RWPE2 (cell line): ENCODE measurements around the gene PLA2G2F.

ENCODE experiments used
- ATAC-seq: fragments of 200-7000 bp; cut with Tn5 transposase; 3 replicates; pipeline ENCODE4 v1.9.1; 2021; ENCODE audit warnings: low read depth
- DNase-seq: peaks from one replicate; pipeline ENCODE4 v3.0.0-alpha.2; 2020; ENCODE audit warnings: low spot score
- H3K27ac ChIP-seq: fragments of 450-650 bp; 2 replicates; pipeline ENCODE4 v1.5.1; 2017; ENCODE audit warnings: mild to moderate bottlenecking; ENCODE audit not compliant: poor library complexity, severe bottlenecking
- H3K27me3 ChIP-seq: fragments of 250-450 bp; sonication (Bioruptor Pico); 2 replicates; pipeline ENCODE4 v1.5.1; 2021; ENCODE audit warnings: mild to moderate bottlenecking, moderate library complexity; ENCODE audit not compliant: insufficient read depth, poor library complexity, severe bottlenecking
- H3K36me3 ChIP-seq: fragments of 250-450 bp; sonication (Bioruptor Pico); 2 replicates; pipeline ENCODE4 v1.5.1; 2020; ENCODE audit warnings: low read depth, mild to moderate bottlenecking, moderate library complexity
- H3K4me1 ChIP-seq: fragments of 250-450 bp; sonication (Bioruptor Pico); 2 replicates; pipeline ENCODE4 v1.5.1; 2021; ENCODE audit warnings: mild to moderate bottlenecking, moderate library complexity; ENCODE audit not compliant: insufficient read depth, poor library complexity, severe bottlenecking
- H3K4me3 ChIP-seq: fragments of 250-450 bp; sonication (Bioruptor Pico); 2 replicates; pipeline ENCODE4 v1.5.1; 2021; ENCODE audit warnings: mild to moderate bottlenecking, moderate library complexity; ENCODE audit not compliant: severe bottlenecking
- H3K9me3 ChIP-seq: fragments of 250-450 bp; sonication (Bioruptor Pico); 2 replicates; pipeline ENCODE4 v1.5.1; 2021; ENCODE audit warnings: mild to moderate bottlenecking, moderate library complexity; ENCODE audit not compliant: severe bottlenecking
- TF ChIP-seq, protein P1 (sequence below): fragments of 450-650 bp; IDR thresholded peaks from one replicate; pipeline ENCODE4 v1.5.1; 2017; ENCODE audit warnings: mild to moderate bottlenecking, moderate library complexity; ENCODE audit not compliant: poor library complexity, severe bottlenecking

Gene PLA2G2F

DNA sequence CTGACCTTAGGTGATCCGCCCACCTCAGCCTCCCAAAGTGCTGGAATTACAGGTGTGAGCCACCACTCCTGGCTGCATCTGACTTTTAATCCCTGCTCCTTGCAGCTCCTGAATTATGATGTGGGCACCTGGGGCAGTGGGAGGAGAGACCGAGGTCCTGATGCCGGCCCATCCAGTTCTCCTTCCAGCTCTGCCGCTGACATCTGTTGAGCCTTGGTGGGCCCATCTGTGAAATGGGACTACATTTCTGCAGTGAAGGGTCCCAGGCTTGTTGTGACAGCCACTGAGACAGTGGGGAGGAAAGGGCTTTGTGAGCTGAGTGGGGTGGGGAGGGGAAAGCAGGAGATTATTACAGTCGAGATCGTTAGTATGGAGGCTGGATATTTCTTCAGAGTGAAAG is 11.8 kb downstream of the PLA2G2F start:
- Histone ChIP-seq H3K4me1 (no peaks in the 10 kb centered on the region), H3K27ac (no peak overlapping the region), H3K9me3 (no peaks in the 10 kb centered on the region), H3K36me3 (no peaks in the 10 kb centered on the region), H3K4me3 (no peak overlapping the region), H3K27me3 (no peaks in the 10 kb centered on the region)
- DNase-seq: peak; percentile 11
- TF ChIP-seq, protein P1, sequence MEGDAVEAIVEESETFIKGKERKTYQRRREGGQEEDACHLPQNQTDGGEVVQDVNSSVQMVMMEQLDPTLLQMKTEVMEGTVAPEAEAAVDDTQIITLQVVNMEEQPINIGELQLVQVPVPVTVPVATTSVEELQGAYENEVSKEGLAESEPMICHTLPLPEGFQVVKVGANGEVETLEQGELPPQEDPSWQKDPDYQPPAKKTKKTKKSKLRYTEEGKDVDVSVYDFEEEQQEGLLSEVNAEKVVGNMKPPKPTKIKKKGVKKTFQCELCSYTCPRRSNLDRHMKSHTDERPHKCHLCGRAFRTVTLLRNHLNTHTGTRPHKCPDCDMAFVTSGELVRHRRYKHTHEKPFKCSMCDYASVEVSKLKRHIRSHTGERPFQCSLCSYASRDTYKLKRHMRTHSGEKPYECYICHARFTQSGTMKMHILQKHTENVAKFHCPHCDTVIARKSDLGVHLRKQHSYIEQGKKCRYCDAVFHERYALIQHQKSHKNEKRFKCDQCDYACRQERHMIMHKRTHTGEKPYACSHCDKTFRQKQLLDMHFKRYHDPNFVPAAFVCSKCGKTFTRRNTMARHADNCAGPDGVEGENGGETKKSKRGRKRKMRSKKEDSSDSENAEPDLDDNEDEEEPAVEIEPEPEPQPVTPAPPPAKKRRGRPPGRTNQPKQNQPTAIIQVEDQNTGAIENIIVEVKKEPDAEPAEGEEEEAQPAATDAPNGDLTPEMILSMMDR: no peak
- no peak for ATAC-seq

DNA sequence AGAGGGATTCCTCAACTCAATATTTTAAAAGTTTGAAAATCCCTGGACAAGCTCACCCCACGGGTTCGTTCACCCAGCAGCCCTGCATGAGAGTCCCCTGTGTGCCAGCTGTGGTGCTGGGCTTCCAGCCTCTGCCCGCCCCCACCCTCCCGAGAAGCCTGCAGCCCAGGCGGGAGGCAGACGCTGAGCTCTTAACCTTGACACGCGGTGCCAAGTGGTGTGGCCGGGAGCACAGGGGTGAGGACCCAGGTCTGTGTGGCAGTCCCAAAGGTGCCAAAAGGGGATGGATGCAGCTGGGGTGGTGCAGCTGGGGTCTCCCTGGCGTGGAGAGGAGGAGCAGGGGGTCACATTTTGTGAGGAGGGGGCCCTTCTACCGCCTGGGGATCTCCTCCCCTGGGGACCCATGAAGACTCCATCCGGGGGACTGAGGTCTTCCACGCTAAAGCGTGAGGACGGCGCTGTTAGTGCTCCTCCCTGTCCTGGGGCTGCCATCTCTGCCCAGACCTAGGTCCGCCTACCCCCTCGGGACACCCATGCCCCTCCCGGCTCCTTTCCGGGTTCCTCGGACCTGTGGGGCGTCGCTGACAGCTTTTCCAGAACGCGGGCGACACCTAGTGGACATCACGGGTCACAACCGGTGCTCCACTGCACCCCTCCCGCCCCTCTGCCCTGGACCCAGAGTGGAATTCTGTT is 12.9 kb downstream of the PLA2G2F start:
- no peak overlapping the region for H3K27ac ChIP-seq
- peak overlapping the region; percentile 4 for H3K4me3 ChIP-seq
- TF ChIP-seq, protein P1: peak; percentile 90
- no peaks in the 10 kb centered on the region for H3K4me1 ChIP-seq
- DNase-seq (no peak), ATAC-seq (peak; percentile 90)
- no peaks in the 10 kb centered on the region for H3K9me3 ChIP-seq
- H3K27me3 ChIP-seq: no peaks in the 10 kb centered on the region
- no peaks in the 10 kb centered on the region for H3K36me3 ChIP-seq

DNA sequence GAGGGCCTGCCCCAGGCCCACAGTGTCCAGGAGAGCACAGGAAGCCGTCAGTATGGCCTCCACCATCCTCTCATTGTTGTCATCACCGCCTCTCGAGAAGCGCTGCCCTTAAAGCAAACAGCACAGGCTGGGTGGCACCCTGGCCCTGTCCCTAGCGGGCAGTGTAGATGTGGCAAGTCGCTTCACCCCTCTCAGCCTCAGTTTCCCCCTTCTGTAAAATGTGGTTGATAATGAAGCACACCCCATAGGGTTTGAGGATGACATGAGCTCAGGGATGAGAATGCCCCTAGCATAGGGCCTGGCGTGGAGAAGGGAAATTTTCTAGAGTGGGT is 13.4 kb downstream of the PLA2G2F start:
- TF ChIP-seq, protein P1: peak; percentile 71
- no peaks in the 10 kb centered on the region for H3K4me1 ChIP-seq
- no peak overlapping the region for H3K27ac ChIP-seq
- no peaks in the 10 kb centered on the region for H3K9me3 ChIP-seq
- H3K36me3 ChIP-seq: no peaks in the 10 kb centered on the region
- no peak for DNase-seq
- no peaks in the 10 kb centered on the region for H3K27me3 ChIP-seq
- no peak; the same call in 2 of the 3 replicates for ATAC-seq
- no peak overlapping the region for H3K4me3 ChIP-seq

DNA sequence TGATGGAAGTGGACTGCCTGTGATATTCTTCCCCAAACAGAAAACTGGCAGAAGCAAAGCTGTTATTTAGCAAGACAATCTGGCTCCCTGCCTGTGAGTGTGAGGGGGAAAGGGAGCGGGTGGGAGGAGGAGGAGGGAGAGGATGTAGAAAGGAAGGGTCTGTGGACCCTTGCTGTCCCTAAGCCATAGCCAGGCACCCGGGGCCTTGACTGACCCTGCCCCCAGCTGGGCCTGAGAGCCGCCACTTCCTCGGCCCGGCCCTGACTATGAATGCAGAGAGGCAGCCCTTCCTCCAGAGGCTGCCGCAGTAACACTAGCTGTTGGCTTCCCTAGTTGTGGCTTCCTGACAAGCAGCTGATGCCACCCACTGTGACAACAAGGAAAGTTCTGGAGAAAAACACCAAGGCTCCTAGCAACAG is 13.9 kb downstream of the PLA2G2F start:
- H3K27ac ChIP-seq: no peak overlapping the region
- no peaks in the 10 kb centered on the region for H3K27me3 ChIP-seq
- DNase-seq: no peak
- TF ChIP-seq, protein P1: no peak
- no peak for ATAC-seq
- H3K4me3 ChIP-seq: no peak overlapping the region
- H3K36me3 ChIP-seq: no peaks in the 10 kb centered on the region
- no peaks in the 10 kb centered on the region for H3K4me1 ChIP-seq
- H3K9me3 ChIP-seq: no peaks in the 10 kb centered on the region

DNA sequence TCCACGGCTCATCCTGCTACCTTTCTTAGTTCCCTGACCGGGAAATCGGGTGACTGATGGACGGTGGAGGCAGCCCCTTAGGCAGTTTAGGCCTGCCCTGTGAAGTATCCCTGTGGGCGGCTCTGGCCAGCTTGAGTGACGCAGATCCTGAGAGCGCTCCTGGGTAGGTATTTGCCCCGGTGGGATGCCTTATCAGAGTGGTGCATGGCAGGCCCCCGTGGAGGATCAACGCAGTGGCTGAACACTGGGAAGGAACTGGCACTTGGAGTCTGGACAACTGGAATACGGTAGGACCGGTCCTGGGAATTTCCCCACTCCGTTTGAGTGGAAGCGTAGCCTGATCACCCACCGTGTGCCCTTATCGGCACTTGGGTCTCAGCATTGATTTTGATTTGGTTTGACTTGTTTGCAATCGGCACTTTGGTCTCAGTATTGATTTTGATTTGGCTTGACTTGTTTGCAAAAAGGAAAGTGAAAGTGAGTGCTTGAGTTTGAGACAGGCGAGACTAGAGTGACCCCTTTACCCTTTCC is 15.2 kb downstream of the PLA2G2F start:
- DNase-seq: no peak
- no peaks in the 10 kb centered on the region for H3K36me3 ChIP-seq
- H3K27me3 ChIP-seq: no peaks in the 10 kb centered on the region
- H3K4me1 ChIP-seq: no peaks in the 10 kb centered on the region
- H3K4me3 ChIP-seq: no peak overlapping the region
- no peak for ATAC-seq
- H3K9me3 ChIP-seq: no peaks in the 10 kb centered on the region
- TF ChIP-seq, protein P1: no peak
- no peak overlapping the region for H3K27ac ChIP-seq
